ENCODE measurements around the gene CAV1.

DNA sequence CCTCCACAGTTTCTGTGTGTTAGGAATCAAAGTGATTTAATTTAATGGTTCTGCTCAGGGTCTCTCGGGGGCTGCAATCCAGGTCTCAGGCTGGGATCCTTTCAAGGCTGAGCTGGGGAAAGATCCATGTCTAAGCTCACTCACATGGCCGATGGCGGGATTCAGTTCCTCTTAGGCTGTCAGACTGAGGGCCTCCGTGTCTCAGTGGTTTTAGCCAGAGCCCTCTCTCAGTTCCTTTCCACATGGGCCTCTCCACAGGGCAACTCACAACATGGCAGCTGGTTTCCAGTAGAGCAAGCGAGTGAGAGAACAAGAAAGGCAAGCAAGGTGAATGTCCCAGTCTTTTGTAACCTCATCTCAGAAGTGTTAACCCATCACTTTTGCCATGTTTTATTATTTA is 26.9 kb downstream of the CAV1 start:
- TF ChIP-seq, protein P1, sequence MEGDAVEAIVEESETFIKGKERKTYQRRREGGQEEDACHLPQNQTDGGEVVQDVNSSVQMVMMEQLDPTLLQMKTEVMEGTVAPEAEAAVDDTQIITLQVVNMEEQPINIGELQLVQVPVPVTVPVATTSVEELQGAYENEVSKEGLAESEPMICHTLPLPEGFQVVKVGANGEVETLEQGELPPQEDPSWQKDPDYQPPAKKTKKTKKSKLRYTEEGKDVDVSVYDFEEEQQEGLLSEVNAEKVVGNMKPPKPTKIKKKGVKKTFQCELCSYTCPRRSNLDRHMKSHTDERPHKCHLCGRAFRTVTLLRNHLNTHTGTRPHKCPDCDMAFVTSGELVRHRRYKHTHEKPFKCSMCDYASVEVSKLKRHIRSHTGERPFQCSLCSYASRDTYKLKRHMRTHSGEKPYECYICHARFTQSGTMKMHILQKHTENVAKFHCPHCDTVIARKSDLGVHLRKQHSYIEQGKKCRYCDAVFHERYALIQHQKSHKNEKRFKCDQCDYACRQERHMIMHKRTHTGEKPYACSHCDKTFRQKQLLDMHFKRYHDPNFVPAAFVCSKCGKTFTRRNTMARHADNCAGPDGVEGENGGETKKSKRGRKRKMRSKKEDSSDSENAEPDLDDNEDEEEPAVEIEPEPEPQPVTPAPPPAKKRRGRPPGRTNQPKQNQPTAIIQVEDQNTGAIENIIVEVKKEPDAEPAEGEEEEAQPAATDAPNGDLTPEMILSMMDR (conservative IDR thresholded peaks at IDR 0.05), result no peak
- no peak for TF ChIP-seq ZFX (IDR thresholded peaks at IDR 0.05)
